ENCODE measurements around the gene CRK.
"Not testable (repeated sequence)": the region's sequence is repeated elsewhere in the genome, so short reads cannot be mapped to it uniquely, and the experiment has no call there.

The CRK gene

DNA sequence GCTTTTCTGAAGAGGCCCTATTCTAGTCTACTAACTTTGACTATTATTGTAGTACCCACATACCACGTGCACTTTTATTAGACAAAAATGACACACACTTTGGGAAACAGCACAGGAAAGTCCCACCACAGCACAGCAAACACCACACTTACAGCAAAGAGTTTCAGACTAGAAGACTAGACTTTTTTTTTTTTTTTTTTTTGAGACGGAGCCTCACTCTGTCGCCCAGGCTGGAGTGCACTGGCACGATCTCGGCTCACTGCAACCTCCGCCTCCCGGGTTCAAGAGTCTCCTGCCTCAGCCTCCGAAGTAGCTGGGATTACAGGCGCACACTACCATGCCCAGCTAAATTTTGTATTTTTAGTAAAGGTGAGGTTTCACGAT, 76.1 kb downstream of the CRK start:
- no peak for DNase-seq

DNA sequence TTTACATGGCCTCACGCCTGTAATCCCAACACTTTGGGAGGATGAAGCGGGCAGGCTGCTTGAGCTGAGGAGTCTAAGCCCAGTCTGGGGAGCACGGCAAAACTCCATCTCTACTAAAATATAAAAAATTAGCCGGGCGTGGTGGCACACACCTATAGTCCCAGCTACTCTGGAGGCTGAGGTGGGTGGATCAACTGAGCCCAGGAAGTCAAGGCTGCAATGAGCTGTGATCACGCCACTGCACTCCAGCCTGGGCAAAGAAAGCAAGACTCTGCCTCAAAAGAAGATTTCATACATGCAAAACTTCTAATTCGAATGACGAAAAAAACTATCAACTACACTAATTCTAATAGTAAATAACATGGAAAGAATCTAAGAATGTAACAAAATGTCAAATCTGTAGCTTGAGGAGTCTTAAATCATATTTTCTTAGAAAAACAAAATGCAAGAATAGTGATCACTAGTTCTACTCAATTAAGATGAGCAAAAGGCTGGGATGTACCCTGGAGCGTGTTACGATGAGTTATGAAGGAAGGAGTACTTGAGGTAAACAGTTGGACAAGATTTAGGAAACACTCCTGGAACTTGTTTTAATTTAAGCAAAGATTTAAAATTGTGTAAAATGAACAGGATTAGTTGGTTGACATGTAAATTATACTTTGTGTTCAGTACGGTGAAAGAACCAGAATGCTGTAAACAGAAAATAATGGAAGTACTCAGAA, 76.7 kb downstream of the CRK start:
- no peak for DNase-seq

DNA sequence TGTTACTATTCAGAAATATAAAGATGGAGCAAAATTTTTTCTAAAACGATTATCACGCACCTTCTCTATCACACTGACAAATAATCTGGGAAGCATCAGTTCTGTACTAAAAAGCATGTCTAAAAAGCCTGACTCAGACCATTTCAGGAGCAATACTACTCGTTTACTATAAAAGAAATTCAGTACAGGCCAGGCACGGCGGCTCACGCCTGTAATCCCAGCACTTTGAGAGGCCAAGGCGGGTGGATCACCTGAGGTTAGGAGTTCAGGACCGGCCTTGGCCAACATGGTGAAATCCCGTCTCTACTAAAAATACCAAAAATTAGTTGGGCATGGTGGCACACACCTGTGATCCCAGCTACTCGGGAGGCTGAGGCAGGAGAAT, 77.6 kb downstream of the CRK start:
- not testable (repeated sequence) for DNase-seq

GRCh38 chr17:1377334-1377733, 78.7 kb downstream of the CRK start:
- DNase-seq = no peak

DNA sequence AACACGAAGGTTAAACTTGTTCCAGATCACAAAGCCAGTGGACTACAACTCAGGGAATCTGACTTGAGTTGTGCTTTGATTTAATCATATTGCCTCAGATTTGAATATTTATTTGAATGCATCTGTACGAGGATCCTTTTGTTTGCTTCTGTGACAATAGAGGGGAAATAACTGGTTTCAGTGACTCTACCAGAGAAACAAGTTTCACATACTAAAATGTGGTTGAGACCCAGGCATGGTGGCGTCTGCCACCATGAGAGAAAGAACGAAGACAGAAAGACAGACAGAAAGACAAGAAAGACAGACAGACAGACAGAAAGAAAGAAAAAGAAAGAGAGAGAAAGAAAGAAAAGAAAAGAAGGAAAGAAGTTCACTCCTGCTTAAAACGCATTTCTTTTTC, 80.0 kb downstream of the CRK start:
- no peak for DNase-seq

DNA sequence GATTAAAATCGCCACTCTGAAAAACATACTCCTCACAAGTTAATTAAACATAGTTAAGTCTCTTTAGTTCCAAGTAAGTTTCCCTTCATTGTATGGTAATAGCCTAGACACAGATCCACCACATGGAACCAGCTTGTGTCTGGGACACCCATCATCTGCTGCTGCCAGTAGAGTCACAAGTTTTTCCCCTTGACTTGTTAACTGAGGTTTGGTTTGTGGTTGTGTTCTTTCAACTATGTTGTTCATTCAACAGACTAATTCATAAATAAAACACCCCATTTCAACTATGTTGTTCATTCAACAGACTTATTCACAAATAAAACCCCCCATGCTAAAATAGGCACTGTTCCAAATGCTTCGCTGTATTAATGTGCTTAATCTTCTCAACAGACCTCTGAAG, 80.4 kb downstream of the CRK start:
- no peak for DNase-seq

DNA sequence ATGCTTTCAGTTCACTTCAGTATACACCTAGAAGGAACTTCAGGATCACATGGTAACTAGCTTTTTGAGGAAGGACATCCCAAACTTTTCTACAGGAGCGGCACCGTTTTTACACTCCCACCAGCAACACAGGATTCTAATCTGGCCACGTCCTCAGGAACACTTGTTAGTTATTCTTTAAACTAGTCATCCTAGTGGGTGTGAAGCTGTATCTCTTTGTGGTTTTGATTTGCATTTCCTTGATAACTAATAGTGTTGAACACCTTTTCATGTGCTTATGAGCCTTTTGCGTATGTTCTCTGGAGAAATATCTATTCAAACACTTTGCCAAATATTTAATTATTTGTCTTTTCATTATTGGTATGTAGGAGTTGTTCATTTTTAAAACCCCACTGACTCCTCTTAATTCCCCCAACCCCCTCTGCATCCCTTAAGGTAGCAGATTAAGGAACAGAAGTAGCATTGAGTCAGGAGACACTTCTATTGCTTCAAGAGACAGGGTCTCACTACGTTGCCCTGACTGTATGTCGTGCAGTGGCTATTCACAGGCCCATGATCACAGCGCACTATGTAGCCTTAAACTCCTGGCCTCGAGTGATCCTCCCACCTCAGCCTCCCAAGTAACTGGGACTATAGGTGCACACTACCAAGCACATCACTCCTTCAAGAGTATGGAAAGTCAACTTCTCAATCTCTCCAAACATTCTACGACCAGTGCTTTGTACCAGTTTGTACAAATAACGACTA, 81.4 kb downstream of the CRK start:
- no peak for DNase-seq

- no peak for DNase-seq
Observed at GRCh38 chr17:1373707-1374237, 82.3 kb downstream of the CRK start.

- DNase-seq = no peak
Observed at GRCh38 chr17:1372618-1373017, 83.4 kb downstream of the CRK start.

- DNase-seq = no peak
Observed at GRCh38 chr17:1371893-1372590, 84.0 kb downstream of the CRK start.
